K562 (cell line): ENCODE data around the gene MYO18A. TPM values are rescaled to one million over a fixed set of nuclear protein-coding genes. Genes with fewer than 3 reads are reported as not detected.

Source experiments
- CEBPZ ChIP-seq: fragments of 150-350 bp; IDR thresholded peaks from 2 replicates; pipeline ENCODE4 v1.6.1; 2014; ENCODE audit warnings: low read depth, mild to moderate bottlenecking, low read length, borderline replicate concordance
- FIP1L1 ChIP-seq: fragments of 200-400 bp; formaldehyde crosslinking; IDR thresholded peaks from 2 replicates; pipeline ENCODE4 v1.6.1; 2018; ENCODE audit warnings: mild to moderate bottlenecking, low read depth, low read length; ENCODE audit not compliant: poor library complexity, severe bottlenecking
- FOXA1 ChIP-seq: fragments of 450-650 bp; IDR thresholded peaks from 2 replicates; pipeline ENCODE4 v1.6.1; 2016; ENCODE audit warnings: mild to moderate bottlenecking, borderline replicate concordance
- GATA2 ChIP-seq: sonication (generic); formaldehyde crosslinking; IDR thresholded peaks from 2 replicates; pipeline ENCODE4 v1.4.0; 2020; ENCODE audit warnings: mild to moderate bottlenecking, missing genetic modification reagents
- HCFC1 ChIP-seq: IDR thresholded peaks from 2 replicates; pipeline ENCODE4 v1.6.1; 2012; ENCODE audit warnings: low read depth, low read length, improper control_type of control experiment
- HOMEZ ChIP-seq: fragments of 250-450 bp; sonication (Bioruptor Pico); IDR thresholded peaks from 2 replicates; pipeline ENCODE4 v1.4.0; 2020; ENCODE audit warnings: mild to moderate bottlenecking, moderate library complexity
- IRF1 ChIP-seq: sonication (generic); formaldehyde crosslinking; IDR thresholded peaks from 2 replicates; pipeline ENCODE4 v1.8.0; 2022; ENCODE audit warnings: missing genetic modification reagents, mild to moderate bottlenecking, borderline replicate concordance
- MAZ ChIP-seq, 2 experiments: fragments of 450-650 bp in 1 of 2; sonication (generic) in 1 of 2; formaldehyde crosslinking; IDR thresholded peaks in 1 of 2; conservative IDR thresholded peaks in 1 of 2; 2 replicates each; pipeline versions ENCODE4 v1.4.0 to v1.5.0; 2020; ENCODE audit warnings: mild to moderate bottlenecking in 1 of 2, missing genetic modification reagents in 1 of 2
- MITF ChIP-seq: IDR thresholded peaks from 2 replicates; pipeline ENCODE4 v1.6.1; 2014; ENCODE audit warnings: antibody characterized with exemption
- PHB2 ChIP-seq: fragments of 450-650 bp; IDR thresholded peaks from 2 replicates; pipeline ENCODE4 v1.6.1; 2017; ENCODE audit warnings: low read depth
- PTTG1 ChIP-seq: fragments of 450-650 bp; IDR thresholded peaks from 2 replicates; pipeline ENCODE4 v1.6.1; 2016; ENCODE audit warnings: low read depth, mild to moderate bottlenecking, missing genetic modification characterization, missing compliant biosample characterization
- STAT5A ChIP-seq: IDR thresholded peaks from 2 replicates; pipeline ENCODE4 v1.6.1; 2012; ENCODE audit warnings: low read length, inconsistent platforms, borderline replicate concordance
- USF1 ChIP-seq: sonication (generic); formaldehyde crosslinking; IDR thresholded peaks from 2 replicates; pipeline ENCODE4 v1.9.0; 2022; ENCODE audit warnings: mild to moderate bottlenecking, missing genetic modification reagents
- ZNF239 ChIP-seq: fragments of 250-450 bp; sonication (Bioruptor Pico); IDR thresholded peaks from 2 replicates; pipeline ENCODE4 v1.4.0; 2020; ENCODE audit warnings: mild to moderate bottlenecking
- ZNF57 ChIP-seq: fragments of 450-650 bp; formaldehyde crosslinking; IDR thresholded peaks from 2 replicates; pipeline ENCODE4 v1.4.0; 2020; ENCODE audit warnings: mild to moderate bottlenecking, moderate library complexity
- ZNF740 ChIP-seq, 3 experiments: fragments of 200-800 bp in 1 of 3; sonication (Bioruptor generic) in 1 of 3; sonication (generic) in 1 of 3; formaldehyde crosslinking in 1 of 3; IDR thresholded peaks; 2 replicates each; pipeline versions ENCODE4 v1.6.1 to v1.8.0; 2016 to 2022; ENCODE audit warnings: mild to moderate bottlenecking in 2 of 3, missing compliant biosample characterization in 2 of 3, missing genetic modification characterization in 2 of 3, missing genetic modification reagents in 1 of 3
- ZNF77 ChIP-seq: fragments of 250-450 bp; sonication (Bioruptor Pico); IDR thresholded peaks from 2 replicates; pipeline ENCODE4 v1.5.0; 2020
- ZSCAN29 ChIP-seq: fragments of 450-650 bp; IDR thresholded peaks from 2 replicates; pipeline ENCODE4 v1.6.1; 2017
- polyA plus RNA-seq, 8 experiments: library from polyadenylated mRNA; depleted of rRNA in 4 of 8; stranded (reverse) in 5 of 8; unstranded in 3 of 8; fragments of >200 nt; fragmentation: Nextera tagmentation in 2 of 8; fragmentation: Illumina TruSeq in 1 of 8; extraction: Ambion mirVana in 2 of 8; extraction: Trizol in 1 of 8; gene quantifications; 2 replicates each; pipeline versions ENCODE4 v1.2.1 to v1.2.3, GENCODE V29; 2011 to 2014; ENCODE audit warnings: inconsistent platforms in 1 of 8, missing spikeins in 1 of 8
- total RNA-seq, 7 experiments: library from RNA; depleted of rRNA in 6 of 7; stranded (reverse); fragments of >200 nt in 6 of 7; fragmentation: Illumina TruSeq in 2 of 7; extraction: Trizol in 2 of 7; gene quantifications; 2 replicates each; pipeline versions ENCODE4 v1.2.1 to v1.2.3, GENCODE V29; 2011 to 2021; ENCODE audit warnings: low replicate concordance in 1 of 7

MYO18A gene
- total and polyA plus RNA-seq, 9 of the 15 experiments (the other 6 are each of a cell fraction or from before 2014, with no cell fraction given), result 2.5 to 65.4 (median 17.1) TPM

- TF ChIP-seq HOMEZ (CRISPR knock-in tag) (no peak), FOXA1 (no peak), FIP1L1 (peak; percentile 79), PHB2 (no peak), ZSCAN29 (no peak), ZNF57 (CRISPR knock-in tag) (no peak), USF1 (CRISPR knock-in tag) (no peak), PTTG1 (tag) (no peak), STAT5A (no peak), MAZ (CRISPR knock-in tag; conservative IDR thresholded peaks at IDR 0.05 in 1 of 2, IDR thresholded peaks at IDR 0.05 in 1 of 2) (peak; percentile 88 to 95), GATA2 (CRISPR knock-in tag) (no peak), MITF (no peak), ZNF77 (CRISPR knock-in tag) (no peak), ZNF740 (CRISPR knock-in tag; IDR thresholded peaks at IDR 0.05) (no peak), ZNF740 (tag; IDR thresholded peaks at IDR 0.05) (no peak), HCFC1 (no peak), IRF1 (no peak), CEBPZ (no peak), ZNF239 (no peak)
Measured at GRCh38 chr17:29148790-29149430, 31.3 kb downstream of the MYO18A start (continued).
